ENCODE measurements around the gene PDGFD. TPM values are rescaled to one million over a fixed set of nuclear protein-coding genes. Genes with fewer than 3 reads are reported as not detected.

Gene PDGFD
- total and polyA plus RNA-seq, 2 donors (not counting 1 experiment from before 2014, with no cell fraction given) = 1.3 TPM

- H3K4me3 ChIP-seq (replicated peaks in 1 of 4; ENCODE audit: control extremely low read depth in 1 of 4, insufficient read depth in 1 of 4, low read depth in 3 of 4, low read length in 4 of 4) = no peak overlapping the region
- H3K79me2 ChIP-seq (ENCODE audit: control insufficient read depth, insufficient read depth, low read length) = no peaks in the 10 kb centered on the region
- H3K27me3 ChIP-seq (ENCODE audit: control insufficient read depth, insufficient read depth, low read length) = no peaks in the 10 kb centered on the region
- H3K27ac ChIP-seq (ENCODE audit: insufficient read depth, low read length) = no peak overlapping the region
- no peaks in the 10 kb centered on the region for H3K36me3 ChIP-seq (ENCODE audit: control insufficient read depth, insufficient read depth, low read length)
- H3K9me3 ChIP-seq (ENCODE audit: control insufficient read depth, insufficient read depth, low read depth, low read length) = no peaks in the 10 kb centered on the region
- no peaks in the 10 kb centered on the region for H4K20me1 ChIP-seq (ENCODE audit: control insufficient read depth, extremely low read depth, insufficient read depth, low read length)
- H3K4me2 ChIP-seq (ENCODE audit: extremely low read depth, insufficient read depth, low read length) = no peak overlapping the region
- H3K9ac ChIP-seq (ENCODE audit: insufficient read depth, low read length) = no peak overlapping the region
- DNase-seq (ENCODE audit: low read depth in 2 of 2) = no peak
- TF ChIP-seq EZH2 (IDR thresholded peaks at IDR 0.05; ENCODE audit: low read length, missing control alignments) = no peak
- TF ChIP-seq, protein P1, sequence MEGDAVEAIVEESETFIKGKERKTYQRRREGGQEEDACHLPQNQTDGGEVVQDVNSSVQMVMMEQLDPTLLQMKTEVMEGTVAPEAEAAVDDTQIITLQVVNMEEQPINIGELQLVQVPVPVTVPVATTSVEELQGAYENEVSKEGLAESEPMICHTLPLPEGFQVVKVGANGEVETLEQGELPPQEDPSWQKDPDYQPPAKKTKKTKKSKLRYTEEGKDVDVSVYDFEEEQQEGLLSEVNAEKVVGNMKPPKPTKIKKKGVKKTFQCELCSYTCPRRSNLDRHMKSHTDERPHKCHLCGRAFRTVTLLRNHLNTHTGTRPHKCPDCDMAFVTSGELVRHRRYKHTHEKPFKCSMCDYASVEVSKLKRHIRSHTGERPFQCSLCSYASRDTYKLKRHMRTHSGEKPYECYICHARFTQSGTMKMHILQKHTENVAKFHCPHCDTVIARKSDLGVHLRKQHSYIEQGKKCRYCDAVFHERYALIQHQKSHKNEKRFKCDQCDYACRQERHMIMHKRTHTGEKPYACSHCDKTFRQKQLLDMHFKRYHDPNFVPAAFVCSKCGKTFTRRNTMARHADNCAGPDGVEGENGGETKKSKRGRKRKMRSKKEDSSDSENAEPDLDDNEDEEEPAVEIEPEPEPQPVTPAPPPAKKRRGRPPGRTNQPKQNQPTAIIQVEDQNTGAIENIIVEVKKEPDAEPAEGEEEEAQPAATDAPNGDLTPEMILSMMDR (conservative IDR thresholded peaks at IDR 0.05 in 1 of 2, IDR thresholded peaks at IDR 0.05 in 1 of 2; ENCODE audit: low read depth in 1 of 2, low read length in 2 of 2) = no peak
- no peak overlapping the region for H2AFZ ChIP-seq (ENCODE audit: low read length)
- H3K4me1 ChIP-seq (ENCODE audit: control insufficient read depth, extremely low read depth, insufficient read depth, low read length) = no peaks in the 10 kb centered on the region
Observed at GRCh38 chr11:104015649-104016415, 148.1 kb downstream of the PDGFD start.

DNA sequence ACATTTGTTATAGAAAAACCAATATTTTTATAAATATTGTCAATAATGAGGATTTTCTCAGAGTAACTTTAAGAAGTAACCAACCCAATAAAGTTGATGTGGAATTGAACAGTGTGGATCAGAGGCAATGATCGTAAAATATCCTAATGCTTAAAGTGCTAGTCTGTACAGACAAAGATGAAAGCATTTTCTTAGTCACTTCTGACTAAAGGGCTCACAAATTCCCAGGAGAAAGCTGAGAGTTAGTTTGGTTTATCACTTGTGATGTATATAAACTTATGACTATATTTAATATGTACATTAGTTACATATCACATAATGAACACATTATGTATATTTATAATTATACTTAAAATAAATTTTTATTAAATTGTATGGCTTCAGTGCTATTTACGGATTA is 152.9 kb downstream of the PDGFD start:
- Histone ChIP-seq H4K20me1 (ENCODE audit: control insufficient read depth, extremely low read depth, insufficient read depth, low read length) (no peaks in the 10 kb centered on the region), H3K9ac (ENCODE audit: insufficient read depth, low read length) (no peak overlapping the region), H3K36me3 (ENCODE audit: control insufficient read depth, insufficient read depth, low read length) (no peaks in the 10 kb centered on the region), H3K27ac (ENCODE audit: insufficient read depth, low read length) (no peak overlapping the region), H3K79me2 (ENCODE audit: control insufficient read depth, insufficient read depth, low read length) (no peaks in the 10 kb centered on the region), H3K9me3 (ENCODE audit: control insufficient read depth, insufficient read depth, low read depth, low read length) (no peaks in the 10 kb centered on the region), H2AFZ (ENCODE audit: low read length) (no peak overlapping the region), H3K4me3 (replicated peaks in 1 of 4; ENCODE audit: control extremely low read depth in 1 of 4, insufficient read depth in 1 of 4, low read depth in 3 of 4, low read length in 4 of 4) (no peak overlapping the region), H3K4me2 (ENCODE audit: extremely low read depth, insufficient read depth, low read length) (no peak overlapping the region), H3K4me1 (ENCODE audit: control insufficient read depth, extremely low read depth, insufficient read depth, low read length) (no peaks in the 10 kb centered on the region), H3K27me3 (ENCODE audit: control insufficient read depth, insufficient read depth, low read length) (no peaks in the 10 kb centered on the region)
- TF ChIP-seq, protein P1 (conservative IDR thresholded peaks at IDR 0.05 in 1 of 2, IDR thresholded peaks at IDR 0.05 in 1 of 2; ENCODE audit: low read depth in 1 of 2, low read length in 2 of 2) = no peak
- no peak for TF ChIP-seq EZH2 (IDR thresholded peaks at IDR 0.05; ENCODE audit: low read length, missing control alignments)
- DNase-seq (ENCODE audit: low read depth in 2 of 2) = no peak

GRCh38 chr11:104009744-104010143 is 154.2 kb downstream of the PDGFD start:
- H3K4me1 ChIP-seq (ENCODE audit: control insufficient read depth, extremely low read depth, insufficient read depth, low read length) = no peaks in the 10 kb centered on the region
- no peak for TF ChIP-seq EZH2 (IDR thresholded peaks at IDR 0.05; ENCODE audit: low read length, missing control alignments)
- TF ChIP-seq, protein P1 (conservative IDR thresholded peaks at IDR 0.05 in 1 of 2, IDR thresholded peaks at IDR 0.05 in 1 of 2; ENCODE audit: low read depth in 1 of 2, low read length in 2 of 2) = no peak
- H3K36me3 ChIP-seq (ENCODE audit: control insufficient read depth, insufficient read depth, low read length) = no peaks in the 10 kb centered on the region
- no peaks in the 10 kb centered on the region for H3K27me3 ChIP-seq (ENCODE audit: control insufficient read depth, insufficient read depth, low read length)
- H4K20me1 ChIP-seq (ENCODE audit: control insufficient read depth, extremely low read depth, insufficient read depth, low read length) = no peaks in the 10 kb centered on the region
- no peak for DNase-seq (ENCODE audit: low read depth in 2 of 2)
- H3K27ac ChIP-seq (ENCODE audit: insufficient read depth, low read length) = no peak overlapping the region
- H3K9me3 ChIP-seq (ENCODE audit: control insufficient read depth, insufficient read depth, low read depth, low read length) = no peaks in the 10 kb centered on the region
- no peak overlapping the region for H2AFZ ChIP-seq (ENCODE audit: low read length)
- no peak overlapping the region for H3K4me2 ChIP-seq (ENCODE audit: extremely low read depth, insufficient read depth, low read length)
- H3K79me2 ChIP-seq (ENCODE audit: control insufficient read depth, insufficient read depth, low read length) = no peaks in the 10 kb centered on the region
- H3K9ac ChIP-seq (ENCODE audit: insufficient read depth, low read length) = no peak overlapping the region
- H3K4me3 ChIP-seq (replicated peaks in 1 of 4; ENCODE audit: control extremely low read depth in 1 of 4, insufficient read depth in 1 of 4, low read depth in 3 of 4, low read length in 4 of 4) = no peak overlapping the region
